SK-N-SH (cell line): ENCODE data around the gene CLPTM1L. TPM values are rescaled to one million over a fixed set of nuclear protein-coding genes. Genes with fewer than 3 reads are reported as not detected.

Source experiments
- CTCF ChIA-PET: fragments of 300-600, 350-600 bp; formaldehyde crosslinking; extraction: SDS; loops from one replicate; lab custom pipeline; 2021; lab: Yijun Ruan, JAX
- POLR2A ChIA-PET: fragments of 350-600 bp; sonication (Branson Sonifier 250); formaldehyde crosslinking; extraction: SDS; loops from one replicate; lab custom pipeline; 2020; ENCODE audit warnings: antibody characterized with exemption, inconsistent platforms; lab: Yijun Ruan, JAX
- DNase-seq: peaks from one replicate; pipeline ENCODE4 v3.0.0; 2012
- H2AFZ ChIP-seq: fragments of 200-600 bp; sonication (generic); 2 replicates; pipeline ENCODE4 v1.8.1; 2016; ENCODE audit warnings: antibody characterized with exemption, mild to moderate bottlenecking, low read depth
- H3F3A ChIP-seq: fragments of 200-600 bp; sonication (generic); replicated peaks from 2 replicates; pipeline ENCODE3; 2016; ENCODE audit warnings: antibody characterized with exemption, mild to moderate bottlenecking; ENCODE audit not compliant: insufficient read depth
- H3K27ac ChIP-seq, 2 experiments: fragments of 200-500 bp in 1 of 2; fragments of 200-600 bp in 1 of 2; sonication (Bioruptor generic) in 1 of 2; sonication (generic), shearing (Covaris generic) in 1 of 2; 2 replicates each; pipeline versions ENCODE4 v1.5.1 to v1.6.1; 2014 to 2016; ENCODE audit warnings: low read depth in 2 of 2, inconsistent platforms in 1 of 2, low read length in 1 of 2, mild to moderate bottlenecking in 1 of 2, mixed read lengths in 1 of 2
- H3K27me3 ChIP-seq: fragments of 200-600 bp; sonication (generic), shearing (Covaris generic); 2 replicates; pipeline ENCODE4 v1.6.1; 2016; ENCODE audit warnings: mixed run types; ENCODE audit not compliant: insufficient read depth
- H3K36me3 ChIP-seq, 2 experiments: fragments of 200-500 bp in 1 of 2; fragments of 200-600 bp in 1 of 2; sonication (Bioruptor generic) in 1 of 2; sonication (generic) in 1 of 2; replicated peaks in 1 of 2; 2 replicates each; pipeline versions ENCODE3 to v1.5.1; 2014 to 2016; ENCODE audit warnings: low read length in 1 of 2, mild to moderate bottlenecking in 1 of 2; ENCODE audit not compliant: insufficient read depth in 2 of 2, control insufficient read depth in 1 of 2
- H3K4me1 ChIP-seq, 2 experiments: fragments of 200-500 bp in 1 of 2; fragments of 200-600 bp in 1 of 2; sonication (Bioruptor generic) in 1 of 2; sonication (generic), shearing (Covaris generic) in 1 of 2; 2 replicates each; pipeline versions ENCODE4 v1.5.1 to v1.6.1; 2014 to 2016; ENCODE audit warnings: low read depth in 1 of 2, low read length in 1 of 2, mixed run types in 1 of 2; ENCODE audit not compliant: insufficient read depth in 2 of 2, control insufficient read depth in 1 of 2
- H3K4me2 ChIP-seq: fragments of 200-600 bp; sonication (generic), shearing (Covaris generic); 2 replicates; pipeline ENCODE4 v1.6.1; 2017; ENCODE audit warnings: mixed run types
- H3K4me3 ChIP-seq, 2 experiments: fragments of 200-500 bp in 1 of 2; fragments of 200-600 bp in 1 of 2; sonication (Bioruptor generic) in 1 of 2; sonication (generic), shearing (Covaris generic) in 1 of 2; 2 replicates each; pipeline versions ENCODE4 v1.5.1 to v1.8.1; 2014 to 2016; ENCODE audit warnings: low read depth in 2 of 2, inconsistent platforms in 1 of 2, low read length in 1 of 2, mild to moderate bottlenecking in 1 of 2, mixed read lengths in 1 of 2, moderate library complexity in 1 of 2
- H3K79me2 ChIP-seq: fragments of 200-600 bp; sonication (generic); 2 replicates; pipeline ENCODE4 v1.8.1; 2017; ENCODE audit warnings: mild to moderate bottlenecking; ENCODE audit not compliant: insufficient read depth
- H3K9ac ChIP-seq: fragments of 200-600 bp; sonication (generic); 2 replicates; pipeline ENCODE4 v1.6.1; 2017; ENCODE audit warnings: mixed run types
- H3K9me2 ChIP-seq: fragments of 200-600 bp; sonication (generic); 2 replicates; pipeline ENCODE4 v1.6.1; 2017; ENCODE audit warnings: mixed run types
- H3K9me3 ChIP-seq: fragments of 200-600 bp; sonication (generic); 2 replicates; pipeline ENCODE4 v1.6.1; 2017; ENCODE audit warnings: mixed run types, mild to moderate bottlenecking, moderate library complexity
- H4K20me1 ChIP-seq: fragments of 200-600 bp; sonication (generic); 2 replicates; pipeline ENCODE4 v1.6.1; 2017; ENCODE audit warnings: mild to moderate bottlenecking, mixed run types; ENCODE audit not compliant: insufficient read depth
- ELF1 ChIP-seq: IDR thresholded peaks from 2 replicates; pipeline ENCODE4 v1.4.0; 2012
- EP300 ChIP-seq, 2 experiments: IDR thresholded peaks; 2 replicates each; pipeline versions ENCODE4 v1.4.0 to v1.6.1; 2012; ENCODE audit warnings: borderline replicate concordance in 1 of 2, low read depth in 1 of 2, low read length in 1 of 2
- EZH2phosphoT487 ChIP-seq: fragments of 200-600 bp; sonication (generic); IDR thresholded peaks from 2 replicates; pipeline ENCODE4 v1.6.1; 2017; ENCODE audit warnings: low read depth, mixed run types, mild to moderate bottlenecking, antibody characterized with exemption, moderate library complexity, borderline replicate concordance
- FOXJ3 ChIP-seq: sonication (generic); formaldehyde crosslinking; IDR thresholded peaks from 2 replicates; pipeline ENCODE4 v1.5.1; 2020; ENCODE audit warnings: mild to moderate bottlenecking, missing genetic modification reagents
- GABPA ChIP-seq: IDR thresholded peaks from 2 replicates; pipeline ENCODE4 v1.4.0; 2012; ENCODE audit warnings: low read depth, mild to moderate bottlenecking
- GATA2 ChIP-seq: sonication (generic); formaldehyde crosslinking; IDR thresholded peaks from 2 replicates; pipeline ENCODE4 v1.5.0; 2020; ENCODE audit warnings: mild to moderate bottlenecking, missing genetic modification reagents
- MEF2A ChIP-seq: IDR thresholded peaks from 2 replicates; pipeline ENCODE4 v1.4.0; 2012; ENCODE audit warnings: low read depth, borderline replicate concordance
- NFIC ChIP-seq: IDR thresholded peaks from 2 replicates; pipeline ENCODE4 v1.4.0; 2012; ENCODE audit warnings: borderline replicate concordance
- NRF1 ChIP-seq: IDR thresholded peaks from 2 replicates; pipeline ENCODE4 v1.6.1; 2012; ENCODE audit warnings: low read depth, mild to moderate bottlenecking, low read length
- POLR2AphosphoS5 ChIP-seq: IDR thresholded peaks from 2 replicates; pipeline ENCODE4 v1.6.1; 2012; ENCODE audit warnings: low read depth, low read length
- RCOR1 ChIP-seq: fragments of 150-350 bp; IDR thresholded peaks from 2 replicates; pipeline ENCODE4 v1.6.1; 2017; ENCODE audit warnings: antibody characterized with exemption, low read length
- RFX5 ChIP-seq: IDR thresholded peaks from 2 replicates; pipeline ENCODE4 v1.6.1; 2012; ENCODE audit warnings: mild to moderate bottlenecking, improper control_type of control experiment, low read length
- SIN3A ChIP-seq: IDR thresholded peaks from 2 replicates; pipeline ENCODE4 v1.6.1; 2012; ENCODE audit warnings: low read depth, mild to moderate bottlenecking, low read length, moderate library complexity, borderline replicate concordance
- SMC3 ChIP-seq: IDR thresholded peaks from 2 replicates; pipeline ENCODE4 v1.6.1; 2012; ENCODE audit warnings: low read depth, low read length, improper control_type of control experiment
- TAF1 ChIP-seq: IDR thresholded peaks from 2 replicates; pipeline ENCODE4 v1.6.1; 2012; ENCODE audit warnings: low read depth, mild to moderate bottlenecking, low read length, moderate library complexity, borderline replicate concordance
- TCF12 ChIP-seq: IDR thresholded peaks from 2 replicates; pipeline ENCODE4 v1.4.0; 2012
- TEAD4 ChIP-seq: IDR thresholded peaks from 2 replicates; pipeline ENCODE4 v1.4.0; 2012; ENCODE audit warnings: mild to moderate bottlenecking, borderline replicate concordance; ENCODE audit not compliant: insufficient read depth
- YY1 ChIP-seq: IDR thresholded peaks from 2 replicates; pipeline ENCODE4 v1.4.0; 2012; ENCODE audit warnings: low read depth, mild to moderate bottlenecking
- WGBS: methylation state at CpG from one replicate; pipeline ENCODE4 v1.1.6; 2017; ENCODE audit warnings: low lambda C conversion rate; 5-methylcytosine and 5-hydroxymethylcytosine counted together
- polyA plus RNA-seq, 3 experiments: library from polyadenylated mRNA; depleted of rRNA; stranded (reverse); fragments of >200 nt; gene quantifications; 2 replicates each; pipeline ENCODE4 v1.2.3, GENCODE V29; 2012
- TF ChIP-seq, protein P1 (sequence below): IDR thresholded peaks from 2 replicates; pipeline ENCODE4 v1.4.0; 2012; ENCODE audit warnings: low read depth
- TF ChIP-seq, protein P2 (sequence below): fragments of 150-350 bp; IDR thresholded peaks from 2 replicates; pipeline ENCODE4 v1.6.1; 2017; ENCODE audit warnings: antibody characterized with exemption, low read length, low read depth, borderline replicate concordance
- TF ChIP-seq, protein P3 (sequence below): IDR thresholded peaks from 2 replicates; pipeline ENCODE4; 2012
- TF ChIP-seq, protein P4 (sequence below): IDR thresholded peaks from 2 replicates; pipeline ENCODE4 v1.4.0; 2012; ENCODE audit warnings: low read depth, borderline replicate concordance

Gene CLPTM1L
- polyA plus RNA-seq, 1 of the 3 experiments (the other 2 are of a cell fraction), result 202 TPM

GRCh38 chr5:1280177-1281037, 64.5 kb downstream of the CLPTM1L start:
- H3K9ac ChIP-seq, result no peak overlapping the region
- no peaks in the 10 kb centered on the region for H3K4me1 ChIP-seq
- no peak overlapping the region for H2AFZ ChIP-seq
- no peak overlapping the region for H3K27ac ChIP-seq
- no peak overlapping the region for H3K4me2 ChIP-seq
- H3K27me3 ChIP-seq, result no peaks in the 10 kb centered on the region
- no peak for DNase-seq
- TF ChIP-seq MEF2A (no peak), NRF1 (no peak), SMC3 (no peak), RFX5 (no peak)
- TF ChIP-seq, protein P1, sequence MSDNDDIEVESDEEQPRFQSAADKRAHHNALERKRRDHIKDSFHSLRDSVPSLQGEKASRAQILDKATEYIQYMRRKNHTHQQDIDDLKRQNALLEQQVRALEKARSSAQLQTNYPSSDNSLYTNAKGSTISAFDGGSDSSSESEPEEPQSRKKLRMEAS, result no peak
- H3K9me2 ChIP-seq, result no peaks in the 10 kb centered on the region
- no peaks in the 10 kb centered on the region for H3K79me2 ChIP-seq
- no peaks in the 10 kb centered on the region for H4K20me1 ChIP-seq
- 63% methylated on average over 17 of the region's 32 CpGs for WGBS
- no peak overlapping the region for H3K4me3 ChIP-seq
- CTCF ChIA-PET, result no interaction called here
- H3F3A ChIP-seq, result no peaks in the 10 kb centered on the region
- H3K36me3 ChIP-seq, result no peaks in the 10 kb centered on the region
- POLR2A ChIA-PET, result no interaction called here
- H3K9me3 ChIP-seq, result no peaks in the 10 kb centered on the region

- WGBS, result 64% methylated on average over 17 of the region's 34 CpGs
- no peaks in the 10 kb centered on the region for H3K36me3 ChIP-seq
- H3F3A ChIP-seq, result no peaks in the 10 kb centered on the region
- no peaks in the 10 kb centered on the region for H3K4me1 ChIP-seq
- no peaks in the 10 kb centered on the region for H3K9me2 ChIP-seq
- ChIA-PET CTCF (interaction anchor here (1.0 kb wide), 1 partner anchor 71 kb away, joined by 3 read pairs; no protein-coding TSS in a partner anchor), POLR2A (no interaction called here)
- H3K4me2 ChIP-seq, result no peak overlapping the region
- H2AFZ ChIP-seq, result no peak overlapping the region
- H3K27ac ChIP-seq, result no peak overlapping the region
- H4K20me1 ChIP-seq, result no peaks in the 10 kb centered on the region
- TF ChIP-seq GABPA (no peak), NFIC (no peak), YY1 (no peak), FOXJ3 (CRISPR knock-in tag) (no peak), EZH2phosphoT487 (no peak), MEF2A (no peak), POLR2AphosphoS5 (no peak), TCF12 (no peak), ELF1 (no peak), TAF1 (no peak), GATA2 (no peak), RCOR1 (no peak), RFX5 (no peak), EP300 (IDR thresholded peaks at IDR 0.05; ENCODE audit: borderline replicate concordance in 1 of 2, low read depth in 1 of 2, low read length in 1 of 2) (no peak), TEAD4 (no peak), SIN3A (no peak)
- TF ChIP-seq, protein P2, sequence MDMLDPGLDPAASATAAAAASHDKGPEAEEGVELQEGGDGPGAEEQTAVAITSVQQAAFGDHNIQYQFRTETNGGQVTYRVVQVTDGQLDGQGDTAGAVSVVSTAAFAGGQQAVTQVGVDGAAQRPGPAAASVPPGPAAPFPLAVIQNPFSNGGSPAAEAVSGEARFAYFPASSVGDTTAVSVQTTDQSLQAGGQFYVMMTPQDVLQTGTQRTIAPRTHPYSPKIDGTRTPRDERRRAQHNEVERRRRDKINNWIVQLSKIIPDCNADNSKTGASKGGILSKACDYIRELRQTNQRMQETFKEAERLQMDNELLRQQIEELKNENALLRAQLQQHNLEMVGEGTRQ, result no peak
- TF ChIP-seq, protein P3, sequence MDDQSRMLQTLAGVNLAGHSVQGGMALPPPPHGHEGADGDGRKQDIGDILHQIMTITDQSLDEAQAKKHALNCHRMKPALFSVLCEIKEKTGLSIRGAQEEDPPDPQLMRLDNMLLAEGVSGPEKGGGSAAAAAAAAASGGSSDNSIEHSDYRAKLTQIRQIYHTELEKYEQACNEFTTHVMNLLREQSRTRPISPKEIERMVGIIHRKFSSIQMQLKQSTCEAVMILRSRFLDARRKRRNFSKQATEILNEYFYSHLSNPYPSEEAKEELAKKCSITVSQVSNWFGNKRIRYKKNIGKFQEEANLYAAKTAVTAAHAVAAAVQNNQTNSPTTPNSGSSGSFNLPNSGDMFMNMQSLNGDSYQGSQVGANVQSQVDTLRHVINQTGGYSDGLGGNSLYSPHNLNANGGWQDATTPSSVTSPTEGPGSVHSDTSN, result no peak
- TF ChIP-seq, protein P1, result no peak
- TF ChIP-seq, protein P4, sequence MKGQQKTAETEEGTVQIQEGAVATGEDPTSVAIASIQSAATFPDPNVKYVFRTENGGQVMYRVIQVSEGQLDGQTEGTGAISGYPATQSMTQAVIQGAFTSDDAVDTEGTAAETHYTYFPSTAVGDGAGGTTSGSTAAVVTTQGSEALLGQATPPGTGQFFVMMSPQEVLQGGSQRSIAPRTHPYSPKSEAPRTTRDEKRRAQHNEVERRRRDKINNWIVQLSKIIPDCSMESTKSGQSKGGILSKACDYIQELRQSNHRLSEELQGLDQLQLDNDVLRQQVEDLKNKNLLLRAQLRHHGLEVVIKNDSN, result no peak
- H3K9me3 ChIP-seq, result no peaks in the 10 kb centered on the region
- DNase-seq, result no peak
- H3K4me3 ChIP-seq, result no peak overlapping the region
- no peaks in the 10 kb centered on the region for H3K79me2 ChIP-seq
- H3K27me3 ChIP-seq, result no peaks in the 10 kb centered on the region
- H3K9ac ChIP-seq, result no peak overlapping the region
These were observed 65.3 kb downstream of the CLPTM1L start for GRCh38 chr5:1279443-1280151.
